ENCODE data around the gene KRTAP4-6. TPM values are rescaled to one million over a fixed set of nuclear protein-coding genes. Genes with fewer than 3 reads are reported as not detected.
"Not testable (repeated sequence)": the region's sequence is repeated elsewhere in the genome, so short reads cannot be mapped to it uniquely, and the experiment has no call there.

KRTAP4-6 gene
- total RNA-seq: not detected

DNA sequence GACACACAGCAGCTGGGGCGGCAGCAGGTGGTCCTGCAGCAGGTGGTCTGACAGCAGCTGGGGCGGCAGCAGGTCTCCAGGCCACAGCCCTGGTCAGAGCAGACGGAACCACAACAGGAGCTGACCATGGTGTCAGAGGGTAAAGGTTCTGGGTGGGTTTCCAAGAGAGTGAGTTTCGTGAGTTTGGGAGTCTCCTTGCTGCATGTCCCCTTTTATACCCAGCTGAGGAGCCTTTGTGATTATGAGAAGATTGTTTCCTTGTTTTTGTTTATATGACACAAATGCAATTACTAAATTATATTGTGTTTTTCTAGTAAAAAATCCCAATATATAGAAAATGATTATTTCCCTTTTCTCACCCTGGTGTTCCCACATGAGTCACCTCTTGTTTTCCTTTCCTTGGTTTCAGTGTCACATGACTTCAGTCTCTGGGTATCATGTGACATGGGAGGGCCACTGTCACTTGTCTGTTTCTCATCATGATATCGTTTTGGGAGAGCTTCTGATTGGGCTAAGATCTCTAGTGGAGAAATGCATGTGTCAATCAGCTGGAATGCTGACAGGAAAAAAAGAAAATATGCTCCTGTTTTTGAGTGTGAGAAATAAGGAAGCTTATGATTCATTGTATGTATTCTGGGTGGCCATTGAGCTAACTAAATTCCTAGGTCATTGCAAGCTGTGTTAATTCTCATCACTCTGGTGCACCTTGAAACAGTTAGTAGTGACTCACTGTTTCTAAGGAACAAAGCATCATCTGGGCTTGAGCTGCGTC is at the start of gene KRTAP4-6:
Gene KRTAP4-6 (minus strand): TSS at position 185 of the 772 bp plus-strand sequence. CDS start 57 bp downstream, at position 128.
- no peaks in the 10 kb centered on the region for H3K4me1 ChIP-seq
- no peaks in the 10 kb centered on the region for H3K36me3 ChIP-seq
- TF ChIP-seq CTCF (IDR thresholded peaks at IDR 0.05) (no peak), POLR2A (IDR thresholded peaks at IDR 0.05) (no peak)
- H3K27me3 ChIP-seq: no peaks in the 10 kb centered on the region
- no peak for DNase-seq
- H3K4me3 ChIP-seq: no peak within 1 kb of the TSS
- H3K9me3 ChIP-seq: peaks cover 0 to 9% (median 1%) of the 10 kb centered on the region in 4 donors
- no peak within 1 kb of the TSS for H3K27ac ChIP-seq

GRCh38 chr17:41189837-41190318 is 49.5 kb upstream of the KRTAP4-6 start, which contains the start of gene KRTAP9-1:
Gene KRTAP9-1, plus strand, starts transcription at chr17:41189887. Its CDS starts 0 bp downstream, at chr17:41189887.
- not testable (repeated sequence) for H3K9me3 ChIP-seq, H3K4me1 ChIP-seq, H3K36me3 ChIP-seq, H3K27me3 ChIP-seq, H3K4me3 ChIP-seq, H3K27ac ChIP-seq, DNase-seq

GRCh38 chr17:41186872-41187271 is 46.5 kb upstream of the KRTAP4-6 start:
- TF ChIP-seq CTCF (IDR thresholded peaks at IDR 0.05): no peak
- TF ChIP-seq POLR2A (IDR thresholded peaks at IDR 0.05): no peak
- no peak overlapping the region for H3K27ac ChIP-seq
- no peaks in the 10 kb centered on the region for H3K9me3 ChIP-seq
- no peak overlapping the region for H3K4me3 ChIP-seq
- peaks cover 0 to 6% (median 0%) of the 10 kb centered on the region in 4 donors for H3K4me1 ChIP-seq
- no peak for DNase-seq
- H3K27me3 ChIP-seq: no peaks in the 10 kb centered on the region
- H3K36me3 ChIP-seq: no peaks in the 10 kb centered on the region

- Histone ChIP-seq H3K27me3 (no peaks in the 10 kb centered on the region), H3K4me1 (peaks cover 0 to 6% (median 0%) of the 10 kb centered on the region in 4 donors), H3K4me3 (no peak overlapping the region), H3K36me3 (no peaks in the 10 kb centered on the region), H3K27ac (no peak overlapping the region), H3K9me3 (no peaks in the 10 kb centered on the region)
- TF ChIP-seq CTCF (IDR thresholded peaks at IDR 0.05) (no peak), POLR2A (IDR thresholded peaks at IDR 0.05) (no peak)
- no peak for DNase-seq
These were observed 44.7 kb upstream of the KRTAP4-6 start for GRCh38 chr17:41185001-41185400.

DNA sequence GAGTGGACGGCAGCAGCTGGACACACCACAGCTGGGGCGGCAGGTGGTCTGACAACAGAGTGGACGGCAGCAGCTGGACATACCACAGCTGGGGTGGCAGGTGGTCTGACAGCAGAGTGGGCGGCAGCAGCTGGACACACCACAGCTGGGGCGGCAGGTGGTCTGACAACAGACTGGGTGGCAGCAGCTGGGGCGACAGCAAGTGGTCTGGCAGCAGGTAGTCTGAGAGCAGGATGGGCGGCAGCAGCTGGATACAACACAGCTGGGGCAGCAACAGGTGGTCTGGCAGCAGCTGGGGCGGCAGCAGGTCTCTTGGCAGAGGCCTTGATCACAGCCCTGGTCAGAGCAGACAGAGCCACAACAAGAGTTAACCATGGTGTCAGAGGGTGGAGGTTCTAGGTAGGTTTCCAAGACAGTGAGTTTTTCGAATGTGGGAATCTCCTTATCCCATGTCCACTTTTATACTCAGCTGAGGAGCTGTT is 44.2 kb upstream of the KRTAP4-6 start, which contains the start of gene KRTAP4-1:
Gene KRTAP4-1 (minus strand): TSS at position 432 of the 482 bp plus-strand sequence. CDS start 57 bp downstream, at position 375.
- Histone ChIP-seq H3K9me3 (no peaks in the 10 kb centered on the region), H3K27ac (no peak within 1 kb of the TSS), H3K4me1 (peaks cover 0 to 6% (median 0%) of the 10 kb centered on the region in 4 donors), H3K4me3 (no peak within 1 kb of the TSS), H3K27me3 (no peaks in the 10 kb centered on the region), H3K36me3 (no peaks in the 10 kb centered on the region)
- DNase-seq: no peak
- no peak for TF ChIP-seq CTCF (IDR thresholded peaks at IDR 0.05)
- no peak for TF ChIP-seq POLR2A (IDR thresholded peaks at IDR 0.05)
